Endothelial cell of umbilical vein (primary cell): ENCODE data around the gene CLPSL2. TPM values are rescaled to one million over a fixed set of nuclear protein-coding genes. Genes with fewer than 3 reads are reported as not detected.

Experiments
- BruUV-seq: library from RNA; stranded (reverse); fragments of 400-500 nt; replicated peaks from 2 replicates; lab custom pipeline; 2021; lab: Mats Ljungman, UMichigan
- CTCF ChIA-PET: fragments of 300-600, 350-600 bp; sonication (Branson Sonifier 250); formaldehyde crosslinking; loops from one replicate; lab custom pipeline; 2021; ENCODE audit warnings: antibody characterized with exemption, inconsistent platforms; lab: Charles Lee
- POLR2A ChIA-PET: fragments of 300-600, 350-600 bp; sonication (Branson Sonifier 250); formaldehyde crosslinking; loops from one replicate; lab custom pipeline; 2021; ENCODE audit warnings: antibody characterized with exemption, inconsistent platforms; lab: Charles Lee
- DNase-seq: peaks from one replicate; pipeline ENCODE4 v3.0.0-alpha.2; 2011; ENCODE audit warnings: low read depth, low spot score
- FAIRE-seq: peaks from 2 replicates; lab custom pipeline; 2011; peaks lifted over from hg19 to GRCh38; lab: Jason Lieb, UNC
- H2AFZ ChIP-seq: 2 replicates; pipeline ENCODE4 v1.6.0; 2012; ENCODE audit warnings: low read depth, low read length, control low read depth, inconsistent platforms
- H3K27ac ChIP-seq: 2 replicates; pipeline ENCODE4 v1.5.1; 2011; ENCODE audit warnings: low read depth, mild to moderate bottlenecking, control low read depth, low read length, moderate library complexity; ENCODE audit not compliant: insufficient read depth
- H3K27me3 ChIP-seq, 2 experiments: 2 replicates each; pipeline versions ENCODE4 v1.6.0 to v1.6.1; 2011; ENCODE audit warnings: low read length in 2 of 2, mixed read lengths in 1 of 2; ENCODE audit not compliant: control insufficient read depth in 2 of 2, insufficient read depth in 2 of 2
- H3K36me3 ChIP-seq, 2 experiments: 2 replicates in 1 of 2; 3 replicates in 1 of 2; pipeline ENCODE4 v1.5.1; 2011; ENCODE audit warnings: low read length in 2 of 2, mild to moderate bottlenecking in 1 of 2, moderate library complexity in 1 of 2; ENCODE audit not compliant: control insufficient read depth in 2 of 2, insufficient read depth in 2 of 2; ENCODE audit errors: extremely low read depth in 1 of 2
- H3K4me1 ChIP-seq: 3 replicates; pipeline ENCODE4 v1.5.1; 2011; ENCODE audit warnings: mild to moderate bottlenecking, low read length; ENCODE audit not compliant: control insufficient read depth, insufficient read depth; ENCODE audit errors: extremely low read depth
- H3K4me2 ChIP-seq: 2 replicates; pipeline ENCODE4 v1.6.1; 2011; ENCODE audit warnings: low read length, control low read depth, mixed read lengths; ENCODE audit not compliant: insufficient read depth
- H3K4me3 ChIP-seq, 3 experiments: fragments of 200-600 bp in 1 of 3; sonication (generic), shearing (Covaris generic) in 1 of 3; replicated peaks in 1 of 3; 2 replicates each; pipeline ENCODE4 v1.5.1; 2011 to 2016; ENCODE audit warnings: control low read depth in 3 of 3, low read length in 3 of 3, mild to moderate bottlenecking in 2 of 3, inconsistent platforms in 1 of 3, low read depth in 1 of 3, moderate library complexity in 1 of 3; ENCODE audit not compliant: insufficient read depth in 1 of 3
- H3K79me2 ChIP-seq: 2 replicates; pipeline ENCODE4 v1.6.0; 2012; ENCODE audit warnings: low read length, inconsistent platforms; ENCODE audit not compliant: control insufficient read depth, insufficient read depth
- H3K9ac ChIP-seq: replicated peaks from 2 replicates; pipeline ENCODE3; 2011; ENCODE audit warnings: low read length, control low read depth; ENCODE audit not compliant: insufficient read depth; ENCODE audit errors: extremely low read depth
- H3K9me1 ChIP-seq: replicated peaks from 3 replicates; pipeline ENCODE4 v1.6.0; 2011; ENCODE audit warnings: mild to moderate bottlenecking, low read length; ENCODE audit not compliant: control insufficient read depth, insufficient read depth; ENCODE audit errors: extremely low read depth
- H3K9me3 ChIP-seq: replicated peaks from 2 replicates; pipeline ENCODE4 v1.5.1; 2012; ENCODE audit warnings: low read length, inconsistent platforms; ENCODE audit not compliant: control insufficient read depth, insufficient read depth
- H4K20me1 ChIP-seq: replicated peaks from 2 replicates; pipeline ENCODE3; 2011; ENCODE audit warnings: mild to moderate bottlenecking, low read length; ENCODE audit not compliant: control insufficient read depth, insufficient read depth; ENCODE audit errors: extremely low read depth
- EZH2 ChIP-seq: IDR thresholded peaks from 2 replicates; pipeline ENCODE4 v1.6.1; 2012; ENCODE audit warnings: borderline replicate concordance, low read depth, mild to moderate bottlenecking, moderate library complexity, low read length, inconsistent platforms; ENCODE audit not compliant: severe bottlenecking
- FOS ChIP-seq: IDR thresholded peaks from 2 replicates; pipeline ENCODE4 v1.6.1; 2011; ENCODE audit warnings: mild to moderate bottlenecking, low read length, moderate library complexity, borderline replicate concordance; ENCODE audit not compliant: insufficient read depth
- GATA2 ChIP-seq: IDR thresholded peaks from 2 replicates; pipeline ENCODE4 v1.7.0; 2011; ENCODE audit warnings: low read depth, mild to moderate bottlenecking, moderate library complexity, mixed read lengths, low read length; ENCODE audit not compliant: insufficient read length, insufficient read depth
- JUN ChIP-seq: IDR thresholded peaks from 2 replicates; pipeline ENCODE4 v1.6.1; 2011; ENCODE audit warnings: borderline replicate concordance, low read depth; ENCODE audit not compliant: insufficient read length, insufficient read depth
- MYC ChIP-seq: IDR thresholded peaks from one replicate; pipeline ENCODE4 v1.6.1; 2011; ENCODE audit warnings: mild to moderate bottlenecking, low read depth, low read length
- POLR2A ChIP-seq: IDR thresholded peaks from 2 replicates; pipeline ENCODE4 v1.6.1; 2012; ENCODE audit warnings: low read depth, mild to moderate bottlenecking, control low read depth, low read length
- POLR2AphosphoS5 ChIP-seq: IDR thresholded peaks from 2 replicates; pipeline ENCODE4 v1.6.1; 2012; ENCODE audit warnings: low read depth, mild to moderate bottlenecking, control low read depth, low read length, moderate library complexity; ENCODE audit not compliant: insufficient read depth
- dilution Hi-C: fragments of 300-500 bp; cut with MboI; formaldehyde crosslinking; loops from one replicate; pipeline ENCODE4 v1.15.0; 2019; ENCODE audit warnings: low sequenced_read_pairs; ENCODE audit not compliant: extremely low pct_ligation_motif_present
- intact Hi-C: fragments of 100-400 bp; cut with micrococcal nuclease; formaldehyde crosslinking; loops from one replicate; pipeline ENCODE4 v1.10.0; 2022
- polyA plus RNA-seq, 4 experiments: library from polyadenylated mRNA; depleted of rRNA in 3 of 4; stranded (reverse) in 3 of 4; unstranded in 1 of 4; fragments of >200 nt; gene quantifications; 2 replicates each; pipeline versions ENCODE4 v1.2.1 to v1.2.3, GENCODE V29; 2011 to 2012; ENCODE audit warnings: missing spikeins in 1 of 4
- total RNA-seq: library from RNA; stranded (reverse); gene quantifications from 2 replicates; pipeline ENCODE4 v1.2.3, GENCODE V29; 2021
- TF ChIP-seq, protein P1 (sequence below), 2 donors: IDR thresholded peaks; 1 replicate in 1 of 2; 2 replicates in 1 of 2; pipeline ENCODE4 v1.5.1; 2011; ENCODE audit warnings: low read length in 2 of 2, mild to moderate bottlenecking in 2 of 2, moderate library complexity in 2 of 2, control low read depth in 1 of 2, inconsistent platforms in 1 of 2, low read depth in 1 of 2; ENCODE audit not compliant: insufficient read depth in 1 of 2; ENCODE audit errors: extremely low read depth in 1 of 2
- TF ChIP-seq, protein P2 (sequence below): IDR thresholded peaks from 2 replicates; pipeline ENCODE4 v1.6.1; 2011; ENCODE audit not compliant: insufficient read depth, insufficient read length

Gene CLPSL2
- total and polyA plus RNA-seq, 2 donors (not counting 3 experiments of a cell fraction or from before 2014, with no cell fraction given), result not detected

DNA sequence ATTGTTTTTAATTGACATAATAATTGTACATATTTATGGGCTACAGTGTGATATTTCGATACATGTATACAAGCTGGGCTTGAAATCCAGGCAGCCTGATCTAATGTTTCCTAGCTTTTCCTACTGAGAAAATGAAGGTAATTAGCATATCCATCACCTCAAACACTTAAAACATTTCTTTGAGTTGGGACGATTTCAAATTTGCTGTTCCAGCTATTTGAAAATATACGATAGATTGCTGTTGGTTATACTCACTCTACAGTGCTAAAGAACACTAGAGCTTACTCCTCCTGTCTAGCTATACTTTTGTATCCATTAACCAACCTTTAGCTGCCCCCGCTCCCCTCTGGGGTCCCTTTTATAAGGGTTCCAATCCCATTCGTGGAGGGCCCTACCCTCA is 33.4 kb downstream of the CLPSL2 start:
- intact Hi-C loops, result no loop called here
- ChIA-PET POLR2A (no interaction called here), CTCF (no interaction called here)
- dilution Hi-C loops, result no loop called here
- Histone ChIP-seq H3K36me3 (no peaks in the 10 kb centered on the region), H3K27me3 (peaks cover 0 to 1% of the 10 kb centered on the region in 2 experiments), H3K27ac (no peak overlapping the region), H3K4me3 (no peak overlapping the region), H3K9ac (no peak overlapping the region), H4K20me1 (no peaks in the 10 kb centered on the region), H3K4me1 (peaks cover 11% of the 10 kb centered on the region), H3K9me3 (no peaks in the 10 kb centered on the region), H3K4me2 (no peak overlapping the region), H3K79me2 (no peaks in the 10 kb centered on the region), H2AFZ (no peak overlapping the region), H3K9me1 (no peaks in the 10 kb centered on the region)
- DNase-seq (no peak), FAIRE-seq (no peak)
- TF ChIP-seq GATA2 (no peak), POLR2A (no peak), JUN (no peak), FOS (no peak), EZH2 (no peak), POLR2AphosphoS5 (no peak), MYC (no peak)
- TF ChIP-seq, protein P1, sequence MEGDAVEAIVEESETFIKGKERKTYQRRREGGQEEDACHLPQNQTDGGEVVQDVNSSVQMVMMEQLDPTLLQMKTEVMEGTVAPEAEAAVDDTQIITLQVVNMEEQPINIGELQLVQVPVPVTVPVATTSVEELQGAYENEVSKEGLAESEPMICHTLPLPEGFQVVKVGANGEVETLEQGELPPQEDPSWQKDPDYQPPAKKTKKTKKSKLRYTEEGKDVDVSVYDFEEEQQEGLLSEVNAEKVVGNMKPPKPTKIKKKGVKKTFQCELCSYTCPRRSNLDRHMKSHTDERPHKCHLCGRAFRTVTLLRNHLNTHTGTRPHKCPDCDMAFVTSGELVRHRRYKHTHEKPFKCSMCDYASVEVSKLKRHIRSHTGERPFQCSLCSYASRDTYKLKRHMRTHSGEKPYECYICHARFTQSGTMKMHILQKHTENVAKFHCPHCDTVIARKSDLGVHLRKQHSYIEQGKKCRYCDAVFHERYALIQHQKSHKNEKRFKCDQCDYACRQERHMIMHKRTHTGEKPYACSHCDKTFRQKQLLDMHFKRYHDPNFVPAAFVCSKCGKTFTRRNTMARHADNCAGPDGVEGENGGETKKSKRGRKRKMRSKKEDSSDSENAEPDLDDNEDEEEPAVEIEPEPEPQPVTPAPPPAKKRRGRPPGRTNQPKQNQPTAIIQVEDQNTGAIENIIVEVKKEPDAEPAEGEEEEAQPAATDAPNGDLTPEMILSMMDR (IDR thresholded peaks at IDR 0.05; ENCODE audit: extremely low read depth in 1 of 2, insufficient read depth in 1 of 2, low read depth in 1 of 2, low read length in 2 of 2), result no peak
- TF ChIP-seq, protein P2, sequence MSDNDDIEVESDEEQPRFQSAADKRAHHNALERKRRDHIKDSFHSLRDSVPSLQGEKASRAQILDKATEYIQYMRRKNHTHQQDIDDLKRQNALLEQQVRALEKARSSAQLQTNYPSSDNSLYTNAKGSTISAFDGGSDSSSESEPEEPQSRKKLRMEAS, result no peak
- BruUV-seq, result no TSS peak
